Central memory CD4-positive, alpha-beta T cell (primary cell): ENCODE measurements around the gene COL20A1.

Experiments
- DNase-seq: peaks from one replicate; pipeline ENCODE4 v3.0.0; 2022

COL20A1 gene

GRCh38 chr20:63309261-63310071 lies 16.5 kb downstream of the COL20A1 start:
- peak; percentile 15 for DNase-seq

GRCh38 chr20:63310265-63310991 lies 17.4 kb downstream of the COL20A1 start:
- DNase-seq, result no peak

GRCh38 chr20:63311186-63311832 lies 18.3 kb downstream of the COL20A1 start:
- no peak for DNase-seq

GRCh38 chr20:63311833-63312243 lies 18.9 kb downstream of the COL20A1 start:
- DNase-seq, result no peak

- no peak for DNase-seq
These were observed 19.3 kb downstream of the COL20A1 start for GRCh38 chr20:63312273-63312672.

- DNase-seq, result no peak
These were observed 19.8 kb downstream of the COL20A1 start for GRCh38 chr20:63312690-63313348.

GRCh38 chr20:63313349-63314014 lies 20.5 kb downstream of the COL20A1 start:
- DNase-seq, result no peak

GRCh38 chr20:63314015-63314471 lies 21.1 kb downstream of the COL20A1 start:
- no peak for DNase-seq

GRCh38 chr20:63314566-63315239 lies 21.7 kb downstream of the COL20A1 start:
- no peak for DNase-seq

- DNase-seq, result no peak
These were observed 22.3 kb downstream of the COL20A1 start for GRCh38 chr20:63315240-63315689.

GRCh38 chr20:63315731-63316491 lies 22.9 kb downstream of the COL20A1 start:
- no peak for DNase-seq

- no peak for DNase-seq
These were observed 23.5 kb downstream of the COL20A1 start for GRCh38 chr20:63316502-63316921.

GRCh38 chr20:63317061-63317460 lies 24.1 kb downstream of the COL20A1 start:
- no peak for DNase-seq

- no peak for DNase-seq
These were observed 24.8 kb downstream of the COL20A1 start for GRCh38 chr20:63317601-63318291.

- no peak for DNase-seq
These were observed 25.6 kb downstream of the COL20A1 start for GRCh38 chr20:63318391-63319163.

GRCh38 chr20:63319164-63320040 lies 26.4 kb downstream of the COL20A1 start:
- no peak for DNase-seq

- no peak for DNase-seq
These were observed 27.1 kb downstream of the COL20A1 start for GRCh38 chr20:63320041-63320511.

- no peak for DNase-seq
These were observed 27.7 kb downstream of the COL20A1 start for GRCh38 chr20:63320616-63321147.
